ENCODE measurements around the gene SAMD14.
A peak's percentile ranks its signal among the peaks of the same experiment; 100 is the strongest.

SAMD14 gene

GRCh38 chr17:50111673-50112655 lies 18.0 kb downstream of the SAMD14 start:
- DNase-seq, result no peak

GRCh38 chr17:50110591-50111349 lies 19.2 kb downstream of the SAMD14 start:
- no peak for DNase-seq

GRCh38 chr17:50109785-50110184 lies 20.2 kb downstream of the SAMD14 start:
- no peak for DNase-seq

- no peak for DNase-seq
Observed at GRCh38 chr17:50109207-50109606, 20.8 kb downstream of the SAMD14 start.

GRCh38 chr17:50108556-50108955 lies 21.4 kb downstream of the SAMD14 start:
- no peak for DNase-seq

GRCh38 chr17:50107790-50108414 lies 22.1 kb downstream of the SAMD14 start:
- DNase-seq, result peak in 1 of 3 donors; percentile 29

- no peak for DNase-seq
Observed at GRCh38 chr17:50106393-50107131, 23.4 kb downstream of the SAMD14 start.

- no peak for DNase-seq
Observed at GRCh38 chr17:50105811-50106210, 24.1 kb downstream of the SAMD14 start.

GRCh38 chr17:50103941-50104340 lies 26.0 kb downstream of the SAMD14 start:
- no peak for DNase-seq

GRCh38 chr17:50103252-50103651 lies 26.7 kb downstream of the SAMD14 start:
- DNase-seq, result no peak

- no peak for DNase-seq
Observed at GRCh38 chr17:50102164-50102991, 27.6 kb downstream of the SAMD14 start.

- no peak for DNase-seq
Observed at GRCh38 chr17:50101346-50102163, 28.4 kb downstream of the SAMD14 start.

GRCh38 chr17:50100921-50101345 lies 29.0 kb downstream of the SAMD14 start:
- DNase-seq, result no peak

GRCh38 chr17:50100480-50100883 lies 29.5 kb downstream of the SAMD14 start:
- DNase-seq, result no peak

GRCh38 chr17:50099003-50099402 lies 31.0 kb downstream of the SAMD14 start:
- no peak for DNase-seq

- no peak for DNase-seq
Observed at GRCh38 chr17:50098583-50098982, 31.4 kb downstream of the SAMD14 start.

- DNase-seq, result no peak
Observed at GRCh38 chr17:50097926-50098325, 32.0 kb downstream of the SAMD14 start.

- no peak for DNase-seq
Observed at GRCh38 chr17:50097455-50097854, 32.5 kb downstream of the SAMD14 start.

GRCh38 chr17:50096758-50097157 lies 33.2 kb downstream of the SAMD14 start:
- no peak for DNase-seq

- no peak for DNase-seq
Observed at GRCh38 chr17:50096092-50096491, 33.9 kb downstream of the SAMD14 start.

- DNase-seq, result no peak
Observed at GRCh38 chr17:50095626-50096037, 34.3 kb downstream of the SAMD14 start.
